Fibroblast of mammary gland (primary cell): Measurements from ENCODE around the gene OCRL.

Experiments used
- DNase-seq: peaks from one replicate; pipeline ENCODE4 v3.0.0-alpha.2; 2010; ENCODE audit warnings: low read depth
- H3K4me3 ChIP-seq: 2 replicates; pipeline ENCODE4 v1.5.1; 2011; ENCODE audit warnings: low read depth, mild to moderate bottlenecking, low read length, moderate library complexity; ENCODE audit not compliant: control insufficient read depth
- TF ChIP-seq, protein P1 (sequence below): conservative IDR thresholded peaks from 2 replicates; pipeline ENCODE4 v1.5.1; 2011; ENCODE audit warnings: low read depth, low read length, inconsistent platforms; ENCODE audit not compliant: control insufficient read depth, insufficient read depth

The OCRL gene

DNA sequence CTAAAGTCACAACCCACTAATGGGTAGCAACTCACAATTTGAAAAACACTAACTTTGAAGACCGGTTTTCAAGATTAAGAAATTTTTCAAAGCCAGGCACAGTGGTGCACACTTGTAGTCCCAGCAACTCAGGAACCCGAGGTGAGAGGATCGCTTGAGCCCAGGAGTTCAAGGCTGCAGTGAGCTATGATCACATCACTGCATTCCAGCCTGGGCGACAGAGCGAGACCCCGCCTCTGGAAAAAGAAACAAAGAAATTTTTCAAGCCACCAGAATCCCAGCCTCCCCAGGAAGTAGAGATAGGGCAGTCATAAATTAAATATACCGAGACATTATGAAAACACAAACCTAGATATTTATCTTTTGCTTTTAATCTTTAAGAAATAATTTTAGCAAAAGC lies 29.7 kb upstream of the OCRL start:
- no peak for DNase-seq
- TF ChIP-seq, protein P1, sequence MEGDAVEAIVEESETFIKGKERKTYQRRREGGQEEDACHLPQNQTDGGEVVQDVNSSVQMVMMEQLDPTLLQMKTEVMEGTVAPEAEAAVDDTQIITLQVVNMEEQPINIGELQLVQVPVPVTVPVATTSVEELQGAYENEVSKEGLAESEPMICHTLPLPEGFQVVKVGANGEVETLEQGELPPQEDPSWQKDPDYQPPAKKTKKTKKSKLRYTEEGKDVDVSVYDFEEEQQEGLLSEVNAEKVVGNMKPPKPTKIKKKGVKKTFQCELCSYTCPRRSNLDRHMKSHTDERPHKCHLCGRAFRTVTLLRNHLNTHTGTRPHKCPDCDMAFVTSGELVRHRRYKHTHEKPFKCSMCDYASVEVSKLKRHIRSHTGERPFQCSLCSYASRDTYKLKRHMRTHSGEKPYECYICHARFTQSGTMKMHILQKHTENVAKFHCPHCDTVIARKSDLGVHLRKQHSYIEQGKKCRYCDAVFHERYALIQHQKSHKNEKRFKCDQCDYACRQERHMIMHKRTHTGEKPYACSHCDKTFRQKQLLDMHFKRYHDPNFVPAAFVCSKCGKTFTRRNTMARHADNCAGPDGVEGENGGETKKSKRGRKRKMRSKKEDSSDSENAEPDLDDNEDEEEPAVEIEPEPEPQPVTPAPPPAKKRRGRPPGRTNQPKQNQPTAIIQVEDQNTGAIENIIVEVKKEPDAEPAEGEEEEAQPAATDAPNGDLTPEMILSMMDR: no peak
- H3K4me3 ChIP-seq: no peak overlapping the region

DNA sequence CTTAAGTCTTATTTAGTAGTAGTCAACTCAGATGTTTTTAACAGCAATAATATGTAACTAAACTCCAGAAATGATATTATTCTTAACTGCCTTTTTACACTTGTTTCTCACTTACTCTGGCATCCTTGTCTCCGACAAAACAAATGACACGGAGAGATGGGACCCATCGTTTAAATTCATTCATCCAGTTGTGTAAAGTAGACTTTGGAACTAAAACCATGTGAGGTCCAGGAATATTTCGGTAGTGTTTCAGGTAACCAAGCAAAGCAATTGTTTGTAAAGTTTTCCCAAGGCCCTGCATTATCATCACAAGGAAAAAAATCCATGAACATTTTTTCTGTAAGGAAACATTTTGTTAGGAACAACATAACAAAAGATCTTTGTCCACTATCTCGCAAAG lies 28.4 kb upstream of the OCRL start:
- H3K4me3 ChIP-seq: no peak overlapping the region
- TF ChIP-seq, protein P1: no peak
- DNase-seq: no peak

DNA sequence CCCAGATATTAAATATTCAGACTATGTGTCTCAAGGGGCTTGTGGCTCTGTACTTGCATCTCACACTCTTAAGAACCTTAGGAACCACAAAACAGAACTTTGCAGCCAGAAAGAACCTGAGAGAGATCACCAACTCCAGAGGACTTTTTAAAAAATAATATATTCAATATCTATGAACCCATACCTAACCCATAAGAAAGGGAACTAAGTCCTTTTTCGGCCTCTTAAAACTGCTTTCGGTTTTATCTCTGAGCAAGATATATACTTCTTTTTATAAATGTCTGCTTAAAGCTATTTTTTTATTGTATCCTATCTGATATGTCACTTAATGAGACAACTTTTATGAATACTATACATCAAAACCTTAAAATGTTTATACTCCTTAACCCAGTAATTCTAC lies 27.6 kb upstream of the OCRL start:
- TF ChIP-seq, protein P1: no peak
- no peak overlapping the region for H3K4me3 ChIP-seq
- no peak for DNase-seq

DNA sequence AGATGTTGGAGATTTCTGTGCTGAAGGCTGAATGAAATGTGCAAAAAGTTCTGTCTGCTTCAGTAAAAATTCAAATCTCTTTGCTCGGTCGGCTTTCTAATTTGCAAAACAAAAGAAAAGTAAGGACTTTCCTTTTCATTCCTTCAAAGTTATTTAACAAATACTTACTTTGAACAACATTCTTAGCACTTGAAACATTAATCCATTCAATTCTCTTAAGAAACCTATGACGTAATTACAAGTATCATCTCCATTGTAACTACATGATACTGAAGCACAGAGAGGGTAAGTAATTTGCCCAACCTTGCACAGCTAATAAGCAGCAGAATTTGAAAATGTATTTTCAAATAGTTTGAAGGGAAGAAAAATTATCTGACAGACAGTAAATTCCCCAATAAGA lies 23.7 kb upstream of the OCRL start:
- DNase-seq: no peak
- TF ChIP-seq, protein P1: no peak
- H3K4me3 ChIP-seq: no peak overlapping the region

DNA sequence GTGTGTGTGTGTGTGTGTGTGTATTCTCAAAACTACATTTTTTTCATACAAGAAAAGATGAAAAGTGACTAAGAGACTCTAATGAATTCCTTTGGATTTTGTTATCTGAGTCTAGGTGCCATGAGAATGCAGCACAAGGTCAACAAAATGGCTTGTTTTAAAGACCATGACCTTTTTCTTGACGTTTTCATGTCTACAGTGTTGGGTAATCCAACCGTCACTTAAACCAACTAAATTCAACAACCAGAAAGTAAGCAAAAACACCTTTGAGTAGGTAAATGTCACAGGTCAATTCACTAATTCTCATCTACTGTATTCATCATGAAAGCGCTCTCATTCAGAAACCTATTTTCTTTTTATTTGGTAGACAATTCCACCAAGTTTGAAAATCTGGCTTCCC lies 19.9 kb upstream of the OCRL start:
- no peak overlapping the region for H3K4me3 ChIP-seq
- TF ChIP-seq, protein P1: no peak
- no peak for DNase-seq

DNA sequence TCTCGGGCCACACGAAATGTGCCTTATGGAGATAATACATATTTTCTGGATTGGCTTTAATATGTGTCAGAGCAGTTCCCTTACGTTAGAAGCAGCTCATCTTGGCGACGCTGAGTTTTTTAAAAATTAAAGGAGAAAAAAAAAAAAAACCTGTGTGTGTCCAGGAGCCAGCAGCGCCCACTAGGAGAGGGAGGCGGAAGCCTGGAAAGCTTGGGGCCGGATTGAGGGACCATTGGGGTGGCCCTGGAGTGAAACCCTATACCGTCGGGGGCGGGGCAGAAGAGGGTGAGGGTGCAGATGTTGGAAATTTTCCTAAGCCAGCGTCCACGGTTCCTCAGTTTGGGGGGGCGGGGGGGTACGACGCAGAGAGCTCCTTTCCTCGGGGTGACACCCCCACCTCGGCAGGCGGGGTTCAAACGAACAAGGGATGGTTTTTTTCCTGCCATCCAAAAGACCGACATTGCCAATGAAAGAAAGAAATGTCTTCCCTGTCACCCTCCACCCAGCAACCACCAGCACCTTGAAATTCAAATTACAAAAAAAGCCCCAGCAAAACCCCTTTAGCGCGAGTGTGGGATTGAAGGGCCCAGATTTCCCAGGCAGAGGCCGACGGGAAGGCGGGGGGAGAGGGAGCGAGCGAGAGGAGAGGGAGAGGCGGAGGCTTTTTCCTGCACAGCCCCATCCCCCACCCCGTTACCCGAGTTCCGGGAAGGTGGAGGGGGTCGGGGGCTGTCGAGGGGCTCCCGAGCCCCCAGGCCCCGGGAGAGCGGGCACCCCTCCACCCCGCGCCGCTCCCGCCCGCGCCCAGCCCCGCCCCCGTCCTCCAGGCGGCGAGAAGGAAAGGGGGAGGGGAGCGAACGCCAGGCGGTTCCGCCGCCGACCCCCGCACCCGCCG lies 17.6 kb upstream of the OCRL start:
- DNase-seq: peak; percentile 61
- TF ChIP-seq, protein P1: no peak
- peak overlapping the region; percentile 70 for H3K4me3 ChIP-seq
